ENCODE data around the gene MTOR.
"Not testable (repeated sequence)": the region's sequence is repeated elsewhere in the genome, so short reads cannot be mapped to it uniquely, and the experiment has no call there.

MTOR gene

GRCh38 chr1:11100149-11100493 is 162.2 kb downstream of the MTOR start:
- DNase-seq = no peak

- DNase-seq = peak; percentile 93
These were observed 162.8 kb downstream of the MTOR start, which contains the start of gene EXOSC10 for GRCh38 chr1:11099310-11100148. Gene EXOSC10 (minus strand): TSS chr1:11099869. CDS start chr1:11099831, 38 bp downstream.

GRCh38 chr1:11098931-11099309 is 163.4 kb downstream of the MTOR start:
- no peak for DNase-seq

- not testable (repeated sequence) for DNase-seq
These were observed 178.6 kb downstream of the MTOR start for GRCh38 chr1:11083784-11084183.

GRCh38 chr1:11080931-11081330 is 181.4 kb downstream of the MTOR start:
- no peak for DNase-seq

GRCh38 chr1:11078631-11079030 is 183.7 kb downstream of the MTOR start:
- DNase-seq = no peak

GRCh38 chr1:11073398-11073797 is 189.0 kb downstream of the MTOR start:
- DNase-seq = not testable (repeated sequence)

- DNase-seq = no peak
These were observed 190.0 kb downstream of the MTOR start for GRCh38 chr1:11072216-11072917.

GRCh38 chr1:11071463-11072215 is 190.7 kb downstream of the MTOR start:
- DNase-seq = no peak

- no peak for DNase-seq
These were observed 191.5 kb downstream of the MTOR start for GRCh38 chr1:11070876-11071275.

GRCh38 chr1:11068600-11069473 is 193.5 kb downstream of the MTOR start:
- no peak for DNase-seq

- no peak for DNase-seq
These were observed 194.4 kb downstream of the MTOR start for GRCh38 chr1:11067716-11068599.

GRCh38 chr1:11065796-11066195 is 196.6 kb downstream of the MTOR start:
- no peak for DNase-seq

GRCh38 chr1:11064942-11065341 is 197.4 kb downstream of the MTOR start:
- no peak for DNase-seq

- DNase-seq = not testable (repeated sequence)
These were observed 198.3 kb downstream of the MTOR start for GRCh38 chr1:11063937-11064537.

- DNase-seq = no peak
These were observed 199.4 kb downstream of the MTOR start for GRCh38 chr1:11062965-11063401.

- DNase-seq = no peak
These were observed 200.5 kb downstream of the MTOR start for GRCh38 chr1:11061652-11062365.

- peak; percentile 94 for DNase-seq
These were observed 202.2 kb downstream of the MTOR start, which contains the start of gene SRM for GRCh38 chr1:11059968-11060830. Gene SRM (minus strand): TSS chr1:11060018. CDS start chr1:11059943, 75 bp downstream.
